K562 (cell line): ENCODE results near the gene TCF21. TPM values are rescaled to one million over a fixed set of nuclear protein-coding genes. Genes with fewer than 3 reads are reported as not detected.

Experiments
- ATAC-seq: fragments of 200-7000 bp; cut with Tn5 transposase; 3 replicates; pipeline ENCODE4 v1.9.1; 2020; ENCODE audit warnings: moderate library complexity
- BruUV-seq: library from RNA; stranded (reverse); fragments of 400-500 nt; replicated peaks from 2 replicates; lab custom pipeline; 2021; lab: Mats Ljungman, UMichigan
- CTCF ChIA-PET: fragments of 300-600 bp; formaldehyde crosslinking; extraction: SDS; loops from one replicate; lab custom pipeline; 2021; ENCODE audit warnings: low intra/inter-chr PET ratio; lab: Yijun Ruan, JAX
- POLR2A ChIA-PET: fragments of 300-600, 350-650 bp; sonication (Branson Sonifier 250); formaldehyde crosslinking; extraction: SDS; loops from one replicate; lab custom pipeline; 2021; ENCODE audit warnings: antibody characterized with exemption, inconsistent platforms; lab: Yijun Ruan, JAX
- DNase-seq, 4 experiments: peaks; one replicate each; pipeline versions ENCODE4 v3.0.0 to v3.0.0-alpha.2; 2011 to 2018; ENCODE audit warnings: low spot score in 3 of 4, mixed read lengths in 3 of 4; ENCODE audit errors: extremely low read depth in 1 of 4
- FAIRE-seq: peaks from 2 replicates; lab custom pipeline; 2011; peaks lifted over from hg19 to GRCh38; lab: Jason Lieb, UNC
- H2AFZ ChIP-seq: 2 replicates; pipeline ENCODE4 v1.6.0; 2011; ENCODE audit warnings: low read depth, low read length, control low read depth, inconsistent platforms
- H3K27ac ChIP-seq: fragments of 200-600 bp; 3 replicates; pipeline ENCODE4 v1.8.0; 2011; ENCODE audit warnings: low read depth, mild to moderate bottlenecking, control low read depth, inconsistent platforms, low read length, moderate library complexity, mixed read lengths; ENCODE audit errors: extremely low read depth
- H3K27me3 ChIP-seq, 2 experiments: fragments of 300-600 bp in 1 of 2; 2 replicates in 1 of 2; 3 replicates in 1 of 2; pipeline versions ENCODE4 v1.6.0 to v1.8.0; 2011; ENCODE audit warnings: inconsistent platforms in 2 of 2, low read length in 2 of 2, mild to moderate bottlenecking in 1 of 2, mixed read lengths in 1 of 2, moderate library complexity in 1 of 2; ENCODE audit not compliant: control insufficient read depth in 2 of 2, insufficient read depth in 2 of 2
- H3K36me3 ChIP-seq: fragments of 300-600 bp; 3 replicates; pipeline ENCODE4 v1.8.0; 2011; ENCODE audit warnings: mild to moderate bottlenecking, low read length, inconsistent platforms; ENCODE audit not compliant: control insufficient read depth, insufficient read depth
- H3K4me1 ChIP-seq, 2 experiments: fragments of 200-600 bp in 1 of 2; replicated peaks in 1 of 2; 2 replicates in 1 of 2; 3 replicates in 1 of 2; pipeline versions ENCODE4 v1.5.1 to v1.8.0; 2011; ENCODE audit warnings: inconsistent platforms in 2 of 2, low read length in 2 of 2, mild to moderate bottlenecking in 1 of 2, mixed read lengths in 1 of 2, moderate library complexity in 1 of 2; ENCODE audit not compliant: control insufficient read depth in 2 of 2, insufficient read depth in 2 of 2
- H3K4me2 ChIP-seq: 2 replicates; pipeline ENCODE4 v1.6.1; 2011; ENCODE audit warnings: low read length, control low read depth, inconsistent platforms, mixed read lengths; ENCODE audit not compliant: insufficient read depth
- H3K4me3 ChIP-seq: fragments of 200-600 bp; sonication (generic), shearing (Covaris generic); 2 replicates; pipeline ENCODE4 v1.5.1; 2016; ENCODE audit warnings: control low read depth, inconsistent platforms
- H3K79me2 ChIP-seq: fragments of 200-600 bp; 3 replicates; pipeline ENCODE4 v1.8.0; 2011; ENCODE audit warnings: low read length, inconsistent platforms; ENCODE audit not compliant: control insufficient read depth, insufficient read depth
- H3K9ac ChIP-seq, 2 experiments: 2 replicates each; pipeline versions ENCODE4 v1.6.0 to v1.6.1; 2011; ENCODE audit warnings: low read depth in 2 of 2, low read length in 2 of 2, control low read depth in 1 of 2, inconsistent platforms in 1 of 2, mild to moderate bottlenecking in 1 of 2, mixed read lengths in 1 of 2; ENCODE audit not compliant: insufficient read depth in 1 of 2
- H3K9me1 ChIP-seq: one replicate; pipeline ENCODE4 v1.6.0; 2011; ENCODE audit warnings: inconsistent platforms, mild to moderate bottlenecking, low read length, moderate library complexity; ENCODE audit not compliant: control insufficient read depth, insufficient read depth
- H3K9me3 ChIP-seq: replicated peaks from 2 replicates; pipeline ENCODE4 v1.5.1; 2011; ENCODE audit warnings: low read depth, low read length, inconsistent platforms; ENCODE audit not compliant: control insufficient read depth, insufficient read depth
- H4K20me1 ChIP-seq: replicated peaks from 2 replicates; pipeline ENCODE4 v1.6.1; 2011; ENCODE audit warnings: low read length, inconsistent platforms, mixed read lengths; ENCODE audit not compliant: control insufficient read depth, insufficient read depth
- NR0B1 ChIP-seq: fragments of 450-650 bp; IDR thresholded peaks from one replicate; pipeline ENCODE4 v1.6.1; 2018; ENCODE audit warnings: mild to moderate bottlenecking, moderate library complexity; ENCODE audit not compliant: partially characterized antibody
- POLR2H ChIP-seq: IDR thresholded peaks from 2 replicates; pipeline ENCODE4 v1.6.1; 2016; ENCODE audit warnings: missing genetic modification characterization, low read depth, mild to moderate bottlenecking, control low read depth, missing compliant biosample characterization, moderate library complexity
- TEAD1 ChIP-seq, 2 experiments: fragments of 450-650 bp in 1 of 2; sonication (generic) in 1 of 2; formaldehyde crosslinking; IDR thresholded peaks; 2 replicates each; pipeline versions ENCODE4 v1.4.0 to v1.8.0; 2020 to 2022; ENCODE audit warnings: mild to moderate bottlenecking in 2 of 2, missing genetic modification reagents in 1 of 2
- WGBS: fragments of 100-300 bp; shearing (Covaris generic); methylation state at CpG from one replicate; pipeline ENCODE4 v1.1.6; 2016; ENCODE audit warnings: low coverage, mixed read lengths; ENCODE audit not compliant: insufficient coverage; ENCODE audit errors: missing lambda C conversion rate; 5-methylcytosine and 5-hydroxymethylcytosine counted together
- in situ Hi-C: fragments of 300-500 bp; cut with MboI; formaldehyde crosslinking; loops from 4 replicates; pipeline ENCODE4 v1.15.0; 2018; ENCODE audit warnings: inconsistent platforms, mixed read lengths
- intact Hi-C: fragments of 100-400 bp; cut with micrococcal nuclease; formaldehyde crosslinking; loops from 2 replicates; pipeline ENCODE4 v1.14.2; 2022
- polyA plus RNA-seq, 8 experiments: library from polyadenylated mRNA; depleted of rRNA in 4 of 8; stranded (reverse) in 5 of 8; unstranded in 3 of 8; fragments of >200 nt; fragmentation: Nextera tagmentation in 2 of 8; fragmentation: Illumina TruSeq in 1 of 8; extraction: Ambion mirVana in 2 of 8; extraction: Trizol in 1 of 8; gene quantifications; 2 replicates each; pipeline versions ENCODE4 v1.2.1 to v1.2.3, GENCODE V29; 2011 to 2014; ENCODE audit warnings: inconsistent platforms in 1 of 8, missing spikeins in 1 of 8
- total RNA-seq, 7 experiments: library from RNA; depleted of rRNA in 6 of 7; stranded (reverse); fragments of >200 nt in 6 of 7; fragmentation: Illumina TruSeq in 2 of 7; extraction: Trizol in 2 of 7; gene quantifications; 2 replicates each; pipeline versions ENCODE4 v1.2.1 to v1.2.3, GENCODE V29; 2011 to 2021; ENCODE audit warnings: low replicate concordance in 1 of 7

Gene TCF21
- total and polyA plus RNA-seq, 9 of the 15 experiments (the other 6 are each of a cell fraction or from before 2014, with no cell fraction given) = not detected

DNA sequence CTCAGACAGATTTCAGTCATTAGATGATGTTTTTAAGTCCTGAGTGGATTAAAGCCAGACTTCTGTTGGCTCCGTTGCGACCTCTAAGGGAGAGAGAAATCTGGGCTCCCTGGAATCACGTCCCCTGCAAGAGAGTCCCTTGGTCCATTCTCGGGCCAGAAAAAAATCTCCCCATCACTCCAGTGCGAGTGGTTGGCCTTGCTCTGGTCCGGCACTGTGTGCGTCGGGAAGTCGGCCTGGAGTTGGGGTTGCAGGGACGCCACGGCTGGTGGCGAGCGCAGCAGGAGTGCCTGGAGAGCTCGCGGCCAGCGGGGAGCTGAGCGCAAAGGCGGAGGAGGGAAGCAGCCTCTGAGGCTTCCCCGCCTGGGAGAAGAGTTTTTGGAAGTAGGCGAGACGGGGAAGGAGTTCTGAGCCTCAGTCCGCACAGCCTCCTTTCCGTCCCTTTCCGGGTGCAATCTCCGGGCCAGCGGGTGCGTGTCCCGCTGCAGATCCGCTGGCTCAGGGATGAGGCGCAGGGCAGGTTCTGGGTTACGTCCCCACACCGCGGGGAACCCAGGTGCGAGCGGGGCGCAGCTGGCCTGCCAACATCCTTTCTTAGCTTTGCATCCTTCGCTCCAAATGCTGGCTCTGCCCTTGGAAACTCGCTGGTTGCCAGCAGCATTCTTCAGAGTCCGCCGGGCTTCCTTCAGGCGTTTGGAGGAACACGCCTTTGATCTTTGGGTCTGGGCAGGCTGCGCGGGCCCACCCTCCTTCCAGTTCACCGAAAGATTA is 6.8 kb downstream of the TCF21 start:
- H3K27ac ChIP-seq = no peak overlapping the region
- whole genome bisulfite sequencing = under 1% methylated on average over 44 of the region's 45 CpGs
- BruUV-seq = no TSS peak
- DNase-seq (no peak), ATAC-seq (no peak; the same call in 2 of the 3 replicates)
- intact Hi-C loops = no loop called here
- ChIA-PET POLR2A (interaction anchor here (0.8 to 1.2 kb wide), 3 partner anchors 8 to 150 kb away, joined by 3 read pairs; no protein-coding TSS in a partner anchor), CTCF (no interaction called here)
- H2AFZ ChIP-seq = no peak overlapping the region
- no peak overlapping the region for H3K9ac ChIP-seq
- H3K36me3 ChIP-seq = no peaks in the 10 kb centered on the region
- TF ChIP-seq NR0B1 = no peak
- TF ChIP-seq POLR2H = no peak
- TF ChIP-seq TEAD1 (CRISPR knock-in tag; IDR thresholded peaks at IDR 0.05) = no peak
- TF ChIP-seq, all 486 proteins: peak for 0
- in situ Hi-C loops = no loop called here
- H3K9me3 ChIP-seq = no peaks in the 10 kb centered on the region; the same call in 1 of the 2 replicates
- H3K9me1 ChIP-seq = no peaks in the 10 kb centered on the region
- no peak overlapping the region for H3K4me2 ChIP-seq
- H3K4me1 ChIP-seq = peaks cover 0 to 12% of the 10 kb centered on the region in 2 experiments; a peak in 2 of 5 replicates
- peaks cover 43 to 53% of the 10 kb centered on the region in 2 experiments for H3K27me3 ChIP-seq
- H3K4me3 ChIP-seq = no peak overlapping the region
- no peak for FAIRE-seq
- no peaks in the 10 kb centered on the region; the same call in 1 of the 2 replicates for H4K20me1 ChIP-seq
- no peaks in the 10 kb centered on the region for H3K79me2 ChIP-seq
